ENCODE data around the gene SIPA1L3.

GRCh38 chr19:37893845-37894575 lies 13.0 kb upstream of the SIPA1L3 start:
- no peak for TF ChIP-seq EZH2 (IDR thresholded peaks at IDR 0.05; ENCODE audit: borderline replicate concordance, low read length)
- TF ChIP-seq CTCF (IDR thresholded peaks at IDR 0.05; ENCODE audit: low read length), result no peak

All from OCI-LY1 (cell line).